ENCODE measurements around the gene PPIF.

DNA sequence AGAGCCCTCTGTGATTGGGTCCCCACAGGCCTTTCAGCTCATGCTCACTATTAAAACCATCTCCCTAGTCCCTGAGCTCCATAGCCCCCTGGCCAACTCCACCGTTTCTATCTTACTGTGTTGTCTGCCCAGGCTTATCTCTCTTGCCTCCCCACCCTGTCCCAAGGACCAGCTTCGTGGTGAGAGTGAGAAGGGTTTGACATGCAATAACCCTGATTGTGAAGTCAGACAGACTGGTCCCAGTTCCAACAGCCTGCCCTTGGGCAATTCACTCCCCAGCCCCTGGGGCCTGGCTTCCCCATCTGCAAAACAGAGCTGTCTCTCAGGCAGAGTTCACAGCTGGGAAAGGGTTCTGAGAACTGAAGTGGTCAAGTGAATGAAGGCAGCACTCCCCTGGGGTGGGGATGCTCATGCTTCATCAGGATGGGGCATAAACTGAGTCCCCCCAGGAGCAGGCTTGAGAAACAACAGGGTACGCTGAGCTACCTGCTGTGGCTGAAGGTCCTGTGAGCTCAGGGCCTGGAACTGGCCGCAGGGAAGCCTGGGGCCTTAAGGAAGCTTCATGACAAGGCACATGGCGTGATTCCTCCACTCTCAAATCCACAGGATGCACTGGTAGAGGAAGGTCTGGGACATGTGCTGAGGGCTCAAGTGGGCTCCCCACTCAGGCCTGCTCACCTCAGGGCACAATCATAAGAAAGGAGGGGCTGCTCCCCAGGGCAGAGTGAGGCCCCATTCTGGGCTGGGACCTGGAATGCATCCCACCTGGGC is 1.8 kb upstream of the PPIF start:
- TF ChIP-seq, protein P1, sequence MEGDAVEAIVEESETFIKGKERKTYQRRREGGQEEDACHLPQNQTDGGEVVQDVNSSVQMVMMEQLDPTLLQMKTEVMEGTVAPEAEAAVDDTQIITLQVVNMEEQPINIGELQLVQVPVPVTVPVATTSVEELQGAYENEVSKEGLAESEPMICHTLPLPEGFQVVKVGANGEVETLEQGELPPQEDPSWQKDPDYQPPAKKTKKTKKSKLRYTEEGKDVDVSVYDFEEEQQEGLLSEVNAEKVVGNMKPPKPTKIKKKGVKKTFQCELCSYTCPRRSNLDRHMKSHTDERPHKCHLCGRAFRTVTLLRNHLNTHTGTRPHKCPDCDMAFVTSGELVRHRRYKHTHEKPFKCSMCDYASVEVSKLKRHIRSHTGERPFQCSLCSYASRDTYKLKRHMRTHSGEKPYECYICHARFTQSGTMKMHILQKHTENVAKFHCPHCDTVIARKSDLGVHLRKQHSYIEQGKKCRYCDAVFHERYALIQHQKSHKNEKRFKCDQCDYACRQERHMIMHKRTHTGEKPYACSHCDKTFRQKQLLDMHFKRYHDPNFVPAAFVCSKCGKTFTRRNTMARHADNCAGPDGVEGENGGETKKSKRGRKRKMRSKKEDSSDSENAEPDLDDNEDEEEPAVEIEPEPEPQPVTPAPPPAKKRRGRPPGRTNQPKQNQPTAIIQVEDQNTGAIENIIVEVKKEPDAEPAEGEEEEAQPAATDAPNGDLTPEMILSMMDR (IDR thresholded peaks at IDR 0.05) = no peak
- no peak for TF ChIP-seq POLR2A (IDR thresholded peaks at IDR 0.05)

Data from testis (tissue), 2 donors.